Ascending aorta (tissue), 2 donors: ENCODE measurements around the gene PABPN1L. TPM values are rescaled to one million over a fixed set of nuclear protein-coding genes. Genes with fewer than 3 reads are reported as not detected.

Experiments
- DNase-seq, 2 donors: peaks; one replicate each; pipeline ENCODE4 v3.0.0-alpha.2; 2019; ENCODE audit warnings: low spot score in 2 of 2
- H3K27ac ChIP-seq, 2 donors: fragments of 200-600 bp; sonication (generic); one replicate each; pipeline ENCODE4 v1.5.1; 2016 to 2017; ENCODE audit warnings: mild to moderate bottlenecking in 1 of 2
- H3K27me3 ChIP-seq: fragments of 200-600 bp; sonication (generic); one replicate; pipeline ENCODE4 v1.5.1; 2017
- H3K36me3 ChIP-seq, 2 donors: fragments of 200-600 bp; sonication (generic); one replicate each; pipeline ENCODE4 v1.5.1; 2016
- H3K4me1 ChIP-seq, 2 donors: fragments of 200-600 bp; sonication (generic); one replicate each; pipeline ENCODE4 v1.5.1; 2016 to 2017; ENCODE audit warnings: mild to moderate bottlenecking in 1 of 2
- H3K4me3 ChIP-seq, 2 donors: fragments of 200-600 bp; sonication (generic); one replicate each; pipeline ENCODE4 v1.5.1; 2016 to 2017; ENCODE audit warnings: mild to moderate bottlenecking in 1 of 2
- H3K9me3 ChIP-seq, 2 donors: fragments of 200-600 bp; sonication (generic); one replicate each; pipeline ENCODE4 v1.5.1; 2016
- intact Hi-C: fragments of 100-400 bp; cut with DNase I; formaldehyde crosslinking; loops from one replicate; pipeline ENCODE4 v1.15.1; 2023
- total RNA-seq: library from RNA; depleted of rRNA; stranded (reverse); fragments of >200 nt; gene quantifications from one replicate; pipeline ENCODE4 v1.1.0, GENCODE V29; 2016
- TF ChIP-seq, protein P1 (sequence below), 3 experiments: fragments of 200-600 bp in 2 of 3; fragments of 450-650 bp in 1 of 3; sonication (generic) in 2 of 3; IDR thresholded peaks; one replicate each; pipeline ENCODE4 v1.5.1; 2016 to 2019; ENCODE audit warnings: antibody characterized with exemption in 3 of 3, mild to moderate bottlenecking in 1 of 3, moderate library complexity in 1 of 3

PABPN1L gene, protein sequence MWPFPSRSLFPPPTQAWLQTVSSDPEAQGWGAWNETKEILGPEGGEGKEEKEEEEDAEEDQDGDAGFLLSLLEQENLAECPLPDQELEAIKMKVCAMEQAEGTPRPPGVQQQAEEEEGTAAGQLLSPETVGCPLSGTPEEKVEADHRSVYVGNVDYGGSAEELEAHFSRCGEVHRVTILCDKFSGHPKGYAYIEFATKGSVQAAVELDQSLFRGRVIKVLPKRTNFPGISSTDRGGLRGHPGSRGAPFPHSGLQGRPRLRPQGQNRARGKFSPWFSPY
- total RNA-seq, result not detected

DNA sequence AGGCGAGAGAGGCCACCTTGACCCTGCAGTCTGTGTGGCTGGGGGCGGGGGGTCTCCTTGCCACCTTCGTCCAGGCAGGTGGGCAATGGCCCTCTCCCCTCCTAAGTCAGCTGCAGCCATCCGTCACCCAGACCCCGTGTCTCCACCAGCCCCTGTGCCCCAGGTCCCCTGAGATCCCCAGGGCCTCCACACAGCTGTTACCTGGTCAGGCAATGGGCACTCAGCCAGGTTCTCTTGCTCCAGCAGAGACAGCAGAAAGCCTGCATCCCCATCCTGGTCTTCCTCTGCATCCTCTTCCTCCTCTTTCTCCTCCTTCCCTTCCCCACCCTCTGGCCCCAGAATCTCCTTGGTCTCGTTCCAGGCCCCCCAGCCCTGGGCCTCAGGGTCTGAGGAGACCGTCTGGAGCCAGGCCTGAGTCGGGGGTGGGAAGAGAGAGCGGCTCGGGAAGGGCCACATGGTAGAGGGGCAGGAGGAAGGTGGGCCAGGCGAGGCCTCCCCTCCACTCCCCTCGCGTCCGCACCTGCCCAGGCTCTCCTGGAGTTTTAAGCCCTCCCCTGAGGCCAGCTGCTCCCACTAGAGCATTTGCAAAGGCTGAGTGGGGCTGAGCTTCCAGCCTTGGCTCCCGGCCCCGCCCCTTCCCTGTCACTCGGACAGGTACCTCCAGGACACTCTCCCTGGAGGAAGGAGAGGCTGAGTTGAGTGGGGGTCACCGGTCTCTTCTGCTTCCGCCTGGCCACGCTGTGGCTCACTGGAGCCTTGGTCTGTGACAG, at the start of gene PABPN1L:
Gene PABPN1L (minus strand): TSS at position 510 of the 770 bp plus-strand sequence. CDS start 54 bp downstream, at position 456.
- intact Hi-C loops, result no loop called here
- Histone ChIP-seq H3K4me3 (no peak within 1 kb of the TSS), H3K9me3 (no peaks in the 10 kb centered on the region), H3K27me3 (no peaks in the 10 kb centered on the region), H3K27ac (no peak within 1 kb of the TSS), H3K36me3 (peaks cover 15 to 21% of the 10 kb centered on the region in 2 donors), H3K4me1 (no peaks in the 10 kb centered on the region)
- TF ChIP-seq, protein P1, sequence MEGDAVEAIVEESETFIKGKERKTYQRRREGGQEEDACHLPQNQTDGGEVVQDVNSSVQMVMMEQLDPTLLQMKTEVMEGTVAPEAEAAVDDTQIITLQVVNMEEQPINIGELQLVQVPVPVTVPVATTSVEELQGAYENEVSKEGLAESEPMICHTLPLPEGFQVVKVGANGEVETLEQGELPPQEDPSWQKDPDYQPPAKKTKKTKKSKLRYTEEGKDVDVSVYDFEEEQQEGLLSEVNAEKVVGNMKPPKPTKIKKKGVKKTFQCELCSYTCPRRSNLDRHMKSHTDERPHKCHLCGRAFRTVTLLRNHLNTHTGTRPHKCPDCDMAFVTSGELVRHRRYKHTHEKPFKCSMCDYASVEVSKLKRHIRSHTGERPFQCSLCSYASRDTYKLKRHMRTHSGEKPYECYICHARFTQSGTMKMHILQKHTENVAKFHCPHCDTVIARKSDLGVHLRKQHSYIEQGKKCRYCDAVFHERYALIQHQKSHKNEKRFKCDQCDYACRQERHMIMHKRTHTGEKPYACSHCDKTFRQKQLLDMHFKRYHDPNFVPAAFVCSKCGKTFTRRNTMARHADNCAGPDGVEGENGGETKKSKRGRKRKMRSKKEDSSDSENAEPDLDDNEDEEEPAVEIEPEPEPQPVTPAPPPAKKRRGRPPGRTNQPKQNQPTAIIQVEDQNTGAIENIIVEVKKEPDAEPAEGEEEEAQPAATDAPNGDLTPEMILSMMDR (IDR thresholded peaks at IDR 0.05), result no peak
- no peak for DNase-seq

GRCh38 chr16:88915639-88916327, 49.3 kb upstream of the PABPN1L start:
- H3K27me3 ChIP-seq, result no peaks in the 10 kb centered on the region
- no peak overlapping the region for H3K27ac ChIP-seq
- H3K36me3 ChIP-seq, result no peaks in the 10 kb centered on the region
- DNase-seq, result no peak
- peaks cover 0 to 2% of the 10 kb centered on the region in 2 donors for H3K4me1 ChIP-seq
- intact Hi-C loops, result no loop called here
- no peaks in the 10 kb centered on the region for H3K9me3 ChIP-seq
- no peak overlapping the region for H3K4me3 ChIP-seq
- TF ChIP-seq, protein P1 (IDR thresholded peaks at IDR 0.05), result no peak

DNA sequence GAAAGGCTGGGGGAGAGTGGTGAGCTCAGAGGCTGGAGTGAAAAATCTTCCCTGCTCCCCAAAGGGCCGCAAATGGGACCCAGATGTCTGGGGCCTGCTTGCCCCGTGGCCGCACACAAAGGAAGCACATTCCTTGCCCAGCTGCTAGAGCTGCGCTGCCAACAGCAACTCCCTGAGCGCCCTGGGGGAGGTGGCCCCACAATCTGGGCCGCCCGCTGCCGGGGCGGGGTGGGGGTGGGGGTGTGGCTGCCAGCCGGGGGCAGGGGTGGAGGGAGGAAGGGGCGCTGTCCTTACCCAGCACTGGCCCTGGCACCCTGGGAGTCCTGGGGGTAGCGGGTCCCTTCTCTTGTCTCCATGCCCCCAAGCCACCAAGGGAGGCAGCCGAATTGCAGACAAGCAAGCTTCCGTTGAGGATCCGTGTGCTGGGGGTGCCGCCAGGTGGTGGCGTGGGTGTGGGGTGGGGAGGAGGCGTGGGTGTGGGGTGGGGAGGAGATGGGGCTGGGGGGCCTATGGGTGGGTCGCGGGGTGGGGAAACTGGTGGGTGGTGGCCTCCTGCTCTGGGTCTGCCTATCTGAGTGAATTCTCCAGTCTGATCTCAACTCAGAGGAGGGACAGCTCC, 48.4 kb upstream of the PABPN1L start:
- no peaks in the 10 kb centered on the region for H3K4me1 ChIP-seq

GRCh38 chr16:88913870-88914269, 47.4 kb upstream of the PABPN1L start:
- Histone ChIP-seq H3K27ac (no peak overlapping the region), H3K9me3 (no peaks in the 10 kb centered on the region), H3K27me3 (no peaks in the 10 kb centered on the region), H3K4me1 (no peaks in the 10 kb centered on the region), H3K4me3 (no peak overlapping the region), H3K36me3 (no peaks in the 10 kb centered on the region)
- intact Hi-C loops, result no loop called here
- DNase-seq, result no peak
- TF ChIP-seq, protein P1 (IDR thresholded peaks at IDR 0.05), result no peak

More for the DNA sequence above, 48.4 kb upstream of the PABPN1L start:
- no peaks in the 10 kb centered on the region for H3K9me3 ChIP-seq
- no peak overlapping the region for H3K4me3 ChIP-seq
- TF ChIP-seq, protein P1 (IDR thresholded peaks at IDR 0.05), result no peak
- no peaks in the 10 kb centered on the region for H3K36me3 ChIP-seq
- no peak overlapping the region for H3K27ac ChIP-seq
- DNase-seq, result no peak
- intact Hi-C loops, result no loop called here
- H3K27me3 ChIP-seq, result no peaks in the 10 kb centered on the region

DNA sequence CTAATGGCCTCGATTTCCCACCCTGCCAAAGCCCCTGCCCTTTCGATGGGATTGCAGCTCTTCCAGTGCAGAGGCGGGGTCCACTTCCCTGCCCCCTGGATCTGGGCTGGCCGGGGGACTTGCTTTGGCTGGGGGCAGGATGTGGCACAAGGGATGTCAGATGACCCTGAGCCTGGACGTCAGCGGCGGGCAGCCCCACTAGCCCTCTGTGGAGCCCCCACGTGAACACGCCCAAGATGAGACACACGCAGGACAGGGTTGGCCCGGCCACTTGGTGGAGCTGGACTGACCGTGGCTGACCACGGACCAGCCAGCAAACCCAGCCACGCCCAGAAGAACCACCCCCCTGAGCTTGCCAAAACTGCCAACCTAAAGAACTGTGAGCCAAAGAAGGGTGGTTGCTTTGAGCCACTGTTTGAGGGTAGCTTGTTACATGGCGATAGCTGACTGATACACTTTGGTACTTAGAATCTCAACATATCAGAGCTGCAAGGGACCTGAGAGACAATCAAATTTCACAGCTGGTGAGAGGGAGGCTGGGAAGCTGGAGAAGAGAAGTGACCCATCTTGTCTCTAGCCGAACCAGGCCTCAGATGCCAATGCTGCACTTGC, 46.6 kb upstream of the PABPN1L start:
- Histone ChIP-seq H3K36me3 (no peaks in the 10 kb centered on the region), H3K4me3 (no peak overlapping the region), H3K27ac (no peak overlapping the region), H3K4me1 (no peaks in the 10 kb centered on the region), H3K9me3 (no peaks in the 10 kb centered on the region), H3K27me3 (no peaks in the 10 kb centered on the region)
- intact Hi-C loops, result no loop called here
- TF ChIP-seq, protein P1 (IDR thresholded peaks at IDR 0.05), result no peak
- DNase-seq, result no peak
